ENCODE measurements around the gene RWDD4. TPM values are rescaled to one million over a fixed set of nuclear protein-coding genes. Genes with fewer than 3 reads are reported as not detected.

The RWDD4 gene
- total RNA-seq, 2 experiments from 2014 or later, result 20.4 to 26.4 TPM

GRCh38 chr4:183607894-183608293 lies 51.1 kb downstream of the RWDD4 start:
- Histone ChIP-seq H3K4me3 (ENCODE audit: low read depth, low read length, poor library complexity, severe bottlenecking) (no peak overlapping the region), H4K20me1 (ENCODE audit: insufficient read depth, low read length) (no peaks in the 10 kb centered on the region), H3K4me2 (ENCODE audit: low read length) (no peak overlapping the region), H3K79me2 (ENCODE audit: insufficient read depth, low read depth, low read length) (no peaks in the 10 kb centered on the region), H2AFZ (ENCODE audit: low read length) (no peak overlapping the region), H3K9me3 (ENCODE audit: low read length) (no peaks in the 10 kb centered on the region), H3K4me1 (ENCODE audit: insufficient read depth, low read length, poor library complexity, severe bottlenecking) (no peaks in the 10 kb centered on the region), H3K27ac (ENCODE audit: low read depth, low read length, poor library complexity, severe bottlenecking) (no peak overlapping the region), H3K9me2 (ENCODE audit: insufficient read depth, low read length) (no peaks in the 10 kb centered on the region), H3K36me3 (ENCODE audit: insufficient read depth, low read length) (no peaks in the 10 kb centered on the region)
- no peak for DNase-seq (ENCODE audit: low spot score)
- no TSS peak for BruUV-seq (replicated peaks)
- ChIA-PET POLR2A (no interaction called here), CTCF (ENCODE audit: unreplicated experiment) (no interaction called here)
- intact Hi-C loops (cut with micrococcal nuclease; ENCODE audit: unreplicated experiment), result no loop called here
- TF ChIP-seq EZH2phosphoT487 (IDR thresholded peaks at IDR 0.05; ENCODE audit: borderline replicate concordance, low read depth, low read length) (no peak), CTCF (conservative IDR thresholded peaks at IDR 0.05; ENCODE audit: low read length) (no peak)

- intact Hi-C loops (cut with micrococcal nuclease; ENCODE audit: unreplicated experiment), result no loop called here
- no peak for DNase-seq (ENCODE audit: low spot score)
- BruUV-seq (replicated peaks), result no TSS peak
- ChIA-PET POLR2A (interaction anchor here (0.6 to 0.7 kb wide), 2 partner anchors 76 to 984 kb away, joined by 3 to 6 read pairs; no protein-coding TSS in a partner anchor), CTCF (ENCODE audit: unreplicated experiment) (no interaction called here)
- TF ChIP-seq EZH2phosphoT487 (IDR thresholded peaks at IDR 0.05; ENCODE audit: borderline replicate concordance, low read depth, low read length), result no peak
- peak; percentile 50 for TF ChIP-seq CTCF (conservative IDR thresholded peaks at IDR 0.05; ENCODE audit: low read length)
- no peaks in the 10 kb centered on the region for H4K20me1 ChIP-seq (ENCODE audit: insufficient read depth, low read length)
- no peaks in the 10 kb centered on the region for H3K36me3 ChIP-seq (ENCODE audit: insufficient read depth, low read length)
- no peaks in the 10 kb centered on the region for H3K79me2 ChIP-seq (ENCODE audit: insufficient read depth, low read depth, low read length)
- H3K27ac ChIP-seq (ENCODE audit: low read depth, low read length, poor library complexity, severe bottlenecking), result no peak overlapping the region
- H3K4me3 ChIP-seq (ENCODE audit: low read depth, low read length, poor library complexity, severe bottlenecking), result no peak overlapping the region
- no peaks in the 10 kb centered on the region for H3K9me2 ChIP-seq (ENCODE audit: insufficient read depth, low read length)
- H2AFZ ChIP-seq (ENCODE audit: low read length), result no peak overlapping the region
- no peak overlapping the region for H3K4me2 ChIP-seq (ENCODE audit: low read length)
- peaks cover 7% of the 10 kb centered on the region for H3K4me1 ChIP-seq (ENCODE audit: insufficient read depth, low read length, poor library complexity, severe bottlenecking)
- no peaks in the 10 kb centered on the region for H3K9me3 ChIP-seq (ENCODE audit: low read length)
These were observed 56.4 kb downstream of the RWDD4 start for GRCh38 chr4:183602557-183603027.

GRCh38 chr4:183601381-183601780 lies 57.6 kb downstream of the RWDD4 start:
- Histone ChIP-seq H3K27ac (ENCODE audit: low read depth, low read length, poor library complexity, severe bottlenecking) (no peak overlapping the region), H2AFZ (ENCODE audit: low read length) (no peak overlapping the region), H3K4me1 (ENCODE audit: insufficient read depth, low read length, poor library complexity, severe bottlenecking) (peaks cover 7% of the 10 kb centered on the region), H3K36me3 (ENCODE audit: insufficient read depth, low read length) (no peaks in the 10 kb centered on the region), H3K4me2 (ENCODE audit: low read length) (no peak overlapping the region), H3K79me2 (ENCODE audit: insufficient read depth, low read depth, low read length) (no peaks in the 10 kb centered on the region), H3K4me3 (ENCODE audit: low read depth, low read length, poor library complexity, severe bottlenecking) (no peak overlapping the region), H3K9me2 (ENCODE audit: insufficient read depth, low read length) (no peaks in the 10 kb centered on the region), H3K9me3 (ENCODE audit: low read length) (no peaks in the 10 kb centered on the region), H4K20me1 (ENCODE audit: insufficient read depth, low read length) (no peaks in the 10 kb centered on the region)
- no peak for TF ChIP-seq CTCF (conservative IDR thresholded peaks at IDR 0.05; ENCODE audit: low read length)
- TF ChIP-seq EZH2phosphoT487 (IDR thresholded peaks at IDR 0.05; ENCODE audit: borderline replicate concordance, low read depth, low read length), result no peak
- no peak for DNase-seq (ENCODE audit: low spot score)
- intact Hi-C loops (cut with micrococcal nuclease; ENCODE audit: unreplicated experiment), result no loop called here
- ChIA-PET CTCF (ENCODE audit: unreplicated experiment) (no interaction called here), POLR2A (no interaction called here)
- BruUV-seq (replicated peaks), result no TSS peak
